Measurements from ENCODE around the gene CHRNG.

- TF ChIP-seq CTCF (conservative IDR thresholded peaks at IDR 0.05 in 1 of 2, IDR thresholded peaks at IDR 0.05 in 1 of 2; ENCODE audit: low read depth in 1 of 2, low read length in 2 of 2) (no peak), EZH2 (IDR thresholded peaks at IDR 0.05; ENCODE audit: low read length, missing control alignments) (no peak)
These were observed 39.1 kb downstream of the CHRNG start for GRCh38 chr2:232578626-232579025.
